ENCODE data around the gene UBE2K. TPM values are rescaled to one million over a fixed set of nuclear protein-coding genes. Genes with fewer than 3 reads are reported as not detected.

Gene UBE2K
- 151 TPM in 2 replicates for total RNA-seq (2021)
- long read RNA-seq, full-length matches to known transcripts, result 126 of 155 reads
- long read RNA-seq, partial matches to known transcripts, result 5 of 155 reads
- long read RNA-seq, other reads (novel, unspliced or antisense), result 24 of 155 reads

GRCh38 chr4:39697740-39698423, at the start of gene UBE2K:
Gene UBE2K, plus strand, starts transcription at chr4:39698136. Its CDS starts 192 bp downstream, at chr4:39698328.
- Histone ChIP-seq H4K5ac (ENCODE audit: insufficient read length, low read depth, low read length) (peak within 1 kb of the TSS; percentile 26), H2AFZ (ENCODE audit: low read length) (no peak within 1 kb of the TSS), H3K4ac (ENCODE audit: low read depth, low read length) (no peak within 1 kb of the TSS; the same call in 1 of the 2 replicates), H3K4me2 (ENCODE audit: insufficient read depth, insufficient read length, low read length) (peak within 1 kb of the TSS; percentile 78), H3K4me1 (ENCODE audit: insufficient read depth, low read length) (no peaks in the 10 kb centered on the region; the same call in 1 of the 2 replicates), H2BK15ac (ENCODE audit: low read depth, low read length) (no peak within 1 kb of the TSS), H2BK20ac (ENCODE audit: low read depth, low read length, poor library complexity, severe bottlenecking) (no peak within 1 kb of the TSS), H3K56ac (ENCODE audit: insufficient read length, low read depth, low read length) (no peak within 1 kb of the TSS), H3K79me1 (ENCODE audit: insufficient read depth, low read depth, low read length, poor library complexity, severe bottlenecking) (no peaks in the 10 kb centered on the region), H3K27me3 (ENCODE audit: insufficient read depth, low read length) (no peaks in the 10 kb centered on the region), H2BK120ac (ENCODE audit: low read depth, low read length, poor library complexity, severe bottlenecking) (no peak within 1 kb of the TSS), H3K9ac (ENCODE audit: extremely low read depth, insufficient read length, low read length) (peak within 1 kb of the TSS; percentile 92), H2BK12ac (ENCODE audit: insufficient read length, low read depth, low read length) (no peak within 1 kb of the TSS), H3K23me2 (ENCODE audit: insufficient read length, low read depth, low read length, poor library complexity, severe bottlenecking) (peaks cover 10% of the 10 kb centered on the region), H3K18ac (ENCODE audit: insufficient read length, low read depth, low read length) (peak within 1 kb of the TSS; percentile 99), H4K8ac (replicated peaks; ENCODE audit: insufficient read length, low read depth, low read length) (no peak within 1 kb of the TSS), H3K79me2 (ENCODE audit: insufficient read depth, low read length) (peaks cover 33% of the 10 kb centered on the region), H2BK5ac (ENCODE audit: insufficient read length, low read length) (peak within 1 kb of the TSS; percentile 10), H3T11ph (ENCODE audit: low read length) (no peak within 1 kb of the TSS), H2AK5ac (ENCODE audit: insufficient read length, low read length) (no peak within 1 kb of the TSS), H4K91ac (ENCODE audit: insufficient read length, low read depth, low read length) (no peak within 1 kb of the TSS), H3K9me3 (ENCODE audit: control insufficient read depth, low read depth, low read length) (no peaks in the 10 kb centered on the region), H3K14ac (ENCODE audit: insufficient read depth, low read length) (peak within 1 kb of the TSS; percentile 99), H3K23ac (ENCODE audit: insufficient read length, low read depth, low read length) (no peak within 1 kb of the TSS), H3K27ac (ENCODE audit: insufficient read length, low read depth, low read length) (no peak within 1 kb of the TSS), H4K20me1 (ENCODE audit: control insufficient read depth, insufficient read depth, insufficient read length) (no peaks in the 10 kb centered on the region)
- H3K27ac Mint-ChIP-seq, result peak within 1 kb of the TSS; percentile 99 to 100 (median 99)
- no peaks in the 10 kb centered on the region for H3K9me3 Mint-ChIP-seq
- peaks cover 6 to 10% (median 7%) of the 10 kb centered on the region in 3 experiments for H3K36me3 Mint-ChIP-seq (ENCODE audit: insufficient read depth in 1 of 3, low read depth in 3 of 3)
- H3K27me3 Mint-ChIP-seq (ENCODE audit: low read depth), result no peaks in the 10 kb centered on the region
- peaks cover 23 to 29% of the 10 kb centered on the region in 2 experiments for H3K4me1 Mint-ChIP-seq
- WGBS (ENCODE audit: extremely low coverage, insufficient read length, low lambda C conversion rate), result no CpG with 5 or more reads among the region's 84 CpGs
- peak within 1 kb of the TSS; percentile 99 to 100 for H3K4me3 Mint-ChIP-seq
- no peak for TF ChIP-seq CTCF (conservative IDR thresholded peaks at IDR 0.05)
- peak; percentile 85 for DNase-seq

All from H9 (cell line).